HCT116 (cell line): ENCODE data around the gene MMP21. TPM values are rescaled to one million over a fixed set of nuclear protein-coding genes. Genes with fewer than 3 reads are reported as not detected.

ENCODE experiments used
- ATAC-seq: fragments of 200-7000 bp; cut with Tn5 transposase; 2 replicates; pipeline ENCODE4 v1.9.1; 2020; ENCODE audit warnings: mild to moderate bottlenecking, moderate library complexity
- BruUV-seq: library from RNA; stranded (reverse); fragments of 400-500 nt; replicated peaks from 2 replicates; lab custom pipeline; 2021; lab: Mats Ljungman, UMichigan
- CTCF ChIA-PET: fragments of 300-600 bp; sonication (Branson Sonifier 250); formaldehyde crosslinking; loops from one replicate; lab custom pipeline; 2021; ENCODE audit warnings: antibody characterized with exemption; lab: Charles Lee
- POLR2A ChIA-PET: fragments of 300-600, 350-600 bp; sonication (Branson Sonifier 250); formaldehyde crosslinking; loops from one replicate; lab custom pipeline; 2021; ENCODE audit warnings: antibody characterized with exemption; lab: Charles Lee
- RAD21 ChIA-PET, 2 experiments: fragments of 300-600 bp; sonication (Branson Sonifier 250); formaldehyde crosslinking; loops; one replicate each; lab custom pipeline; 2023; ENCODE audit warnings: low total read pairs in 2 of 2; ENCODE audit not compliant: uncharacterized antibody in 2 of 2, unreplicated experiment in 2 of 2, low non-redundant PET in 1 of 2; lab: Charles Lee
- DNase-seq: peaks from one replicate; pipeline ENCODE4 v3.0.0-alpha.2; 2010; ENCODE audit warnings: low read depth, low spot score
- H2AFZ ChIP-seq: fragments of 200-600 bp; shearing (Covaris generic), sonication (generic); 2 replicates; pipeline ENCODE4 v1.6.1; 2017; ENCODE audit warnings: low read depth, mixed run types, mixed read lengths, antibody characterized with exemption, low read length; ENCODE audit not compliant: poor library complexity, severe bottlenecking
- H3K27ac ChIP-seq: 2 replicates; pipeline ENCODE4 v1.5.1; 2012; ENCODE audit warnings: low read depth, low read length
- H3K27me3 ChIP-seq: fragments of 200-600 bp; sonication (generic); 2 replicates; pipeline ENCODE4 v1.6.1; 2016; ENCODE audit warnings: mixed run types, low read length, mixed read lengths; ENCODE audit not compliant: insufficient read depth
- H3K36me3 ChIP-seq, 2 experiments: fragments of 200-500 bp in 1 of 2; fragments of 200-600 bp in 1 of 2; sonication (Bioruptor generic) in 1 of 2; sonication (generic) in 1 of 2; 2 replicates each; pipeline versions ENCODE4 v1.5.1 to v1.6.1; 2014 to 2016; ENCODE audit warnings: low read length in 2 of 2, inconsistent platforms in 1 of 2, mixed read lengths in 1 of 2, mixed run types in 1 of 2; ENCODE audit not compliant: insufficient read depth in 2 of 2, control insufficient read depth in 1 of 2
- H3K4me1 ChIP-seq, 2 experiments: fragments of 200-600 bp in 1 of 2; sonication (generic) in 1 of 2; 2 replicates each; pipeline versions ENCODE4 v1.5.1 to v1.6.1; 2012 to 2017; ENCODE audit warnings: low read length in 2 of 2, inconsistent platforms in 1 of 2, mild to moderate bottlenecking in 1 of 2, mixed read lengths in 1 of 2, mixed run types in 1 of 2, moderate library complexity in 1 of 2; ENCODE audit not compliant: insufficient read depth in 2 of 2, control insufficient read depth in 1 of 2
- H3K4me2 ChIP-seq: fragments of 200-600 bp; sonication (generic); 2 replicates; pipeline ENCODE4 v1.6.1; 2017; ENCODE audit warnings: mixed run types, low read length, mixed read lengths
- H3K4me3 ChIP-seq, 2 experiments: fragments of 200-600 bp in 1 of 2; sonication (generic) in 1 of 2; replicated peaks in 1 of 2; 2 replicates each; pipeline ENCODE4 v1.5.1; 2011 to 2016; ENCODE audit warnings: low read length in 2 of 2, control low read depth in 1 of 2, low read depth in 1 of 2, mild to moderate bottlenecking in 1 of 2, mixed read lengths in 1 of 2, mixed run types in 1 of 2
- H3K79me2 ChIP-seq: fragments of 200-600 bp; sonication (generic); 2 replicates; pipeline ENCODE4 v1.6.1; 2017; ENCODE audit warnings: mild to moderate bottlenecking, mixed run types, low read length, moderate library complexity, mixed read lengths; ENCODE audit not compliant: insufficient read depth
- H3K9ac ChIP-seq: fragments of 200-600 bp; sonication (generic); 2 replicates; pipeline ENCODE4 v1.6.1; 2016; ENCODE audit warnings: low read length, mixed read lengths
- H3K9me2 ChIP-seq: fragments of 200-600 bp; sonication (generic), shearing (Covaris generic); 2 replicates; pipeline ENCODE4 v1.6.1; 2017; ENCODE audit warnings: mixed run types, mild to moderate bottlenecking, moderate library complexity; ENCODE audit not compliant: insufficient read depth
- H3K9me3 ChIP-seq, 2 experiments: fragments of 200-500 bp in 1 of 2; fragments of 200-600 bp in 1 of 2; sonication (Bioruptor generic) in 1 of 2; sonication (generic) in 1 of 2; 2 replicates each; pipeline ENCODE4 v1.6.1; 2014 to 2017; ENCODE audit warnings: low read length in 2 of 2, mixed read lengths in 2 of 2, inconsistent platforms in 1 of 2, low read depth in 1 of 2, mild to moderate bottlenecking in 1 of 2, mixed run types in 1 of 2, moderate library complexity in 1 of 2; ENCODE audit not compliant: control insufficient read depth in 1 of 2, insufficient read depth in 1 of 2
- H4K20me1 ChIP-seq: fragments of 200-600 bp; sonication (generic), shearing (Covaris generic); 2 replicates; pipeline ENCODE4 v1.6.1; 2017; ENCODE audit warnings: mixed run types, mild to moderate bottlenecking, moderate library complexity; ENCODE audit not compliant: insufficient read depth
- CEBPB ChIP-seq: IDR thresholded peaks from 2 replicates; pipeline ENCODE4 v1.6.1; 2012; ENCODE audit warnings: low read depth
- CTCF ChIP-seq, 3 experiments: fragments of 200-600 bp in 1 of 3; sonication (generic) in 1 of 3; IDR thresholded peaks in 2 of 3; conservative IDR thresholded peaks in 1 of 3; 2 replicates each; pipeline ENCODE4 v1.5.1; 2012 to 2017; ENCODE audit warnings: low read depth in 2 of 3, low read length in 2 of 3, antibody characterized with exemption in 1 of 3, borderline replicate concordance in 1 of 3, control low read depth in 1 of 3, mild to moderate bottlenecking in 1 of 3, mixed read lengths in 1 of 3, mixed run types in 1 of 3, moderate library complexity in 1 of 3; ENCODE audit not compliant: insufficient read depth in 1 of 3
- EGR1 ChIP-seq: IDR thresholded peaks from 2 replicates; pipeline ENCODE4 v1.6.1; 2012; ENCODE audit warnings: low read depth
- EZH2phosphoT487 ChIP-seq: fragments of 200-600 bp; IDR thresholded peaks from 2 replicates; pipeline ENCODE4 v1.6.1; 2018; ENCODE audit warnings: antibody characterized with exemption, borderline replicate concordance
- FOSL1 ChIP-seq: IDR thresholded peaks from 2 replicates; pipeline ENCODE4 v1.6.1; 2012; ENCODE audit warnings: low read depth
- JUND ChIP-seq: IDR thresholded peaks from 2 replicates; pipeline ENCODE4 v1.6.1; 2012
- MAX ChIP-seq: IDR thresholded peaks from 2 replicates; pipeline ENCODE4 v1.6.1; 2012
- POLR2A ChIP-seq: IDR thresholded peaks from 2 replicates; pipeline ENCODE4 v1.7.0; 2011; ENCODE audit warnings: borderline replicate concordance; ENCODE audit not compliant: insufficient read depth, insufficient read length; ENCODE audit errors: extremely low read depth
- RAD21 ChIP-seq: IDR thresholded peaks from 2 replicates; pipeline ENCODE4 v1.6.1; 2012; ENCODE audit warnings: low read depth, mild to moderate bottlenecking
- REST ChIP-seq: IDR thresholded peaks from 2 replicates; pipeline ENCODE4 v1.6.1; 2012; ENCODE audit warnings: low read depth
- ZBTB33 ChIP-seq: IDR thresholded peaks from 2 replicates; pipeline ENCODE4 v1.6.1; 2011; ENCODE audit warnings: mild to moderate bottlenecking, low read length, moderate library complexity; ENCODE audit not compliant: insufficient replicate concordance; ENCODE audit errors: extremely low read depth
- intact Hi-C: fragments of 100-400 bp; cut with micrococcal nuclease; formaldehyde crosslinking; loops from 2 replicates; pipeline ENCODE4 v1.10.0; 2022
- total RNA-seq: library from RNA; stranded (reverse); gene quantifications from one replicate; pipeline ENCODE4 v1.2.1, GENCODE V29; 2021; ENCODE audit not compliant: unreplicated experiment

The MMP21 gene
- total RNA-seq, 1 experiment from 2014 or later = not detected

- ChIA-PET CTCF (no interaction called here), RAD21 (no interaction called here), POLR2A (no interaction called here)
- Histone ChIP-seq H3K27me3 (no peaks in the 10 kb centered on the region), H3K9me2 (no peaks in the 10 kb centered on the region), H3K9ac (no peak overlapping the region), H4K20me1 (no peaks in the 10 kb centered on the region; the same call in 1 of the 2 replicates), H2AFZ (no peak overlapping the region), H3K4me2 (no peak overlapping the region), H3K36me3 (peaks cover 86 to 96% of the 10 kb centered on the region in 2 experiments), H3K27ac (no peak overlapping the region), H3K9me3 (no peaks in the 10 kb centered on the region), H3K4me3 (no peak overlapping the region), H3K4me1 (no peaks in the 10 kb centered on the region), H3K79me2 (peaks cover 19% of the 10 kb centered on the region)
- DNase-seq = no peak
- TF ChIP-seq ZBTB33 (no peak), CTCF (IDR thresholded peaks at IDR 0.05 in 2 of 3, conservative IDR thresholded peaks at IDR 0.05 in 1 of 3; ENCODE audit: borderline replicate concordance in 1 of 3, insufficient read depth in 1 of 3, low read depth in 2 of 3, low read length in 2 of 3) (no peak), EGR1 (no peak), POLR2A (no peak), JUND (no peak), MAX (no peak), RAD21 (no peak), FOSL1 (no peak), CEBPB (no peak), REST (no peak), EZH2phosphoT487 (no peak)
- no TSS peak for BruUV-seq
- no peak for ATAC-seq
- intact Hi-C loops = no loop called here
These were observed 48.2 kb downstream of the MMP21 start for GRCh38 chr10:125727436-125727835.
